Stromal cell of bone marrow (primary cell): Measurements from ENCODE around the gene CNTLN.

Source experiments
- DNase-seq: peaks from one replicate; pipeline ENCODE4 v3.0.0-alpha.2; 2012; ENCODE audit warnings: low read depth

The CNTLN gene, protein sequence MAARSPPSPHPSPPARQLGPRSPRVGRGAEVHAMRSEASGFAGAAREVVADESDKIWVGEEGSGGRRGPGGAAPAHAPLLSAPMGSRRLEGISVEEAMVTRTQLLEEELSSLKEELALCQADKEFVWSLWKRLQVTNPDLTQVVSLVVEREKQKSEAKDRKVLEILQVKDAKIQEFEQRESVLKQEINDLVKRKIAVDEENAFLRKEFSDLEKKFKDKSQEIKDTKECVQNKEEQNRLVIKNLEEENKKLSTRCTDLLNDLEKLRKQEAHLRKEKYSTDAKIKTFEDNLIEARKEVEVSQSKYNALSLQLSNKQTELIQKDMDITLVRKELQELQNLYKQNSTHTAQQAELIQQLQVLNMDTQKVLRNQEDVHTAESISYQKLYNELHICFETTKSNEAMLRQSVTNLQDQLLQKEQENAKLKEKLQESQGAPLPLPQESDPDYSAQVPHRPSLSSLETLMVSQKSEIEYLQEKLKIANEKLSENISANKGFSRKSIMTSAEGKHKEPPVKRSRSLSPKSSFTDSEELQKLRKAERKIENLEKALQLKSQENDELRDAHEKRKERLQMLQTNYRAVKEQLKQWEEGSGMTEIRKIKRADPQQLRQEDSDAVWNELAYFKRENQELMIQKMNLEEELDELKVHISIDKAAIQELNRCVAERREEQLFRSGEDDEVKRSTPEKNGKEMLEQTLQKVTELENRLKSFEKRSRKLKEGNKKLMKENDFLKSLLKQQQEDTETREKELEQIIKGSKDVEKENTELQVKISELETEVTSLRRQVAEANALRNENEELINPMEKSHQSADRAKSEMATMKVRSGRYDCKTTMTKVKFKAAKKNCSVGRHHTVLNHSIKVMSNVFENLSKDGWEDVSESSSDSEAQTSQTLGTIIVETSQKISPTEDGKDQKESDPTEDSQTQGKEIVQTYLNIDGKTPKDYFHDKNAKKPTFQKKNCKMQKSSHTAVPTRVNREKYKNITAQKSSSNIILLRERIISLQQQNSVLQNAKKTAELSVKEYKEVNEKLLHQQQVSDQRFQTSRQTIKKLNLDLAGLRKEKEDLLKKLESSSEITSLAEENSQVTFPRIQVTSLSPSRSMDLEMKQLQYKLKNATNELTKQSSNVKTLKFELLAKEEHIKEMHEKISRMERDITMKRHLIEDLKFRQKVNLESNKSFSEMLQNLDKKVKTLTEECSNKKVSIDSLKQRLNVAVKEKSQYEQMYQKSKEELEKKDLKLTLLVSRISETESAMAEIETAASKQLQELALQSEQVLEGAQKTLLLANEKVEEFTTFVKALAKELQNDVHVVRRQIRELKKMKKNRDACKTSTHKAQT (N-terminal part only)

DNA sequence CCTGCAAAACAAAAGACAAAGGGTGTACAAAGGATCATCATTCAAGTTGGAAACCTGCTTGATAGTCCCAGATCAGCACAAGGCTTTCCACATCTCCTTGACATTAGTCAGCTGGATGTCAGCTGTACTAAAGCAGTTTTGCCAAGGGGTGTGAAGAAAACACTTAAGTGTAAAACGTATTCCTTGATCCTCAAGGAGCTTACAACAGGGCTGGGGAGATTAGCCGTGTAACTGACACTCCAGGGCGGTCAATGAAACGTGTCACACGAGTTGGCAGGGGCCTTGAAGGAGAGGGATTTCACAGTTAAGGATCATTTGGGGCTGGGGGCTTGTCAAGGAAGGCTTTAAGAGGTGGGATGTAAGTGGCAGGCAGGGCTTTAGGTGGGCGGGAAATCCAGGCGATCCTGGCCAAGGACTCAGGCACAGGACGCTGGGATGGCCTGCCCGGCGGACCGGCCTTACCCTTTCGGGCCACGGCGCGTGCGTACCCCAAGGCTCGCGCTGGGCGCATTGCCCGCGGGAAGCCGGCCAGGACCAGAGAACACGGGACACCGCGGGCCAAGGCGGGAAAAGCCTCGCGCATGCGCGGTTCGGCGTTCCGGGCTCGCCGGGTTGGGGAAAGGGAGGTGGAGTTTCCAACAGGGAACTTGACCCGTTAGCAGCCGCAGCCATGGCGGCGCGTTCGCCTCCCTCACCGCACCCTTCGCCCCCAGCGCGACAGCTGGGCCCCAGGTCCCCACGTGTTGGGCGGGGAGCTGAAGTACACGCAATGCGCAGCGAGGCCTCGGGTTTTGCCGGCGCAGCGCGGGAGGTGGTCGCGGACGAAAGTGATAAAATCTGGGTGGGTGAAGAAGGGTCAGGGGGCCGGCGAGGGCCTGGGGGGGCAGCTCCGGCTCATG lies at the start of gene CNTLN:
Gene CNTLN, plus strand, starts transcription at position 645 of the 899 bp plus-strand sequence. Its CDS starts 26 bp downstream, at position 671.
- DNase-seq = peak; percentile 81

DNA sequence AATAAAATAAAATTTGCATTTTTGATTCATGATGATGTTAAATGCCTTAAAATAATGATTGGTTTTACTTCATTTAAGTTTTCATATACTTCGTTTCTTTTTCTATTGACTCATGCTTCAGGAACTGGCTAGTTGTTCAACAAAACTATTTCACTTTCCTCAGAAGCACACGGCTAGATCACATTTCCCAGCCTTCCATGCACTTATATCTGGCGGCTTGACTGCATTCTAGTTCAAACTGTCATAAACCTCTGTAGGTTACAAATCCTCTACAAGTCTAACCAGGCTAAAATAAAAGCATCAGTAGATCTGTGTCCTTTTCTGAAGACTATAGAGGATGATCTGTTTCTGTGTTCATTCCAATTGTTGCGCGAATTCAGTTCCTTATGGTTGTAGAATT lies 46.3 kb upstream of the CNTLN start:
- DNase-seq = no peak

DNA sequence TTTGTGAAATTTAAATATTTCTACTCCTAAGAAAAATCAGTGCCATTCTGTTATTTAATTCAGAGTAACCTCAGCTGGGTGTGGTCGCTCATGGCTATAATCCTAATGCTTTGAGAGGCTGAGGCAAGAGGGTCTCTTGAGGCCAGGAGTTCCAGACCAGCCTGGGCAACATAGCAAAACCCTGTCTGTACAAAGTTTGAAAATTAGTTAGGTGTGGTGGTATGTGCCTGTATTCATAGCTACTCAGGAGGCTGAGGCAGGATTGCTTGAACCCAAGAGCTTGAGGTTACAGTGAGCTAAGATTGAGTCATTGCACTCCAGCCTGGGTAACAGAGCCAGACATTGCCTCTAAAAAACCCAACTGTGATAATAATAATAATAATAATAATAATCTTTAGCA lies 44.8 kb upstream of the CNTLN start:
- DNase-seq = no peak

DNA sequence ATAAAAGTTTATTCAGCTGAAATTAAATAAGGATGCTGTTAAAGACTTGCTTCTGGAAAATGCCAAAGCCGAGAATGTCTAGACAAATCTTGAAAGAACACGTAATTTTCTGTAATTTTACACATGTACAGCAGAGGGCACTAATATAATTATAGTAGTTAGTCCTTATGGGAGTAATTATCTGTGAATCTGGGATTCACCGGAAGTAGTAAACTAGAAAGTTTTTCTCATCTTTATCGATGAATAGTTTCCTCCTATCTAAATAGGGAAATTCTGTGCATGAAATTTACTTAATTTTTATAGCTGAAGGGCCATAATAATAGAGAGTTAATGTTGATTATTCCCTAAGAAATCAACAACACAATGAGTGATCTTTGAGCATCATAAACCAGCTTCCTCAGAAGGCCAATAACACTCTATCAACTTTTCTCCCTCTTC lies 18.4 kb upstream of the CNTLN start:
- DNase-seq = no peak

DNA sequence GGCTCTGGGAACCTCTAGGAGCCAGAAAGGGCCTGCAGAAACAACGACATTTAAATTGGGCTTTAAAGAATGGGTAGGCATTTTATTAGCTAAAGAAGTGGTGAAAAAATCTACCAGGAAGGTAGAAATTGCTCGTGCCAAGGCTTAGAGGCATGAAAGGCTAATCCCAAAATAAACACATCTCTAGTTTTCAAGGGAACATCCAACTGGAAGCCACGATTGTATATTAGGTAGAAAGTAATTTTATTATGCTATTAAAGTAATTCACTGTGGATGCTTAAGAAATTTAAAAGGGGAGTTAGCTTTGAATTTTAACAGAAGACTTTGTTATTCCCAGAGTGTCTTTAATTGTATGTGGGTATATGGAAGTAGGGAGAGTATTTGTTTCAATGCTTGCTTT lies 17.5 kb upstream of the CNTLN start:
- no peak for DNase-seq

DNA sequence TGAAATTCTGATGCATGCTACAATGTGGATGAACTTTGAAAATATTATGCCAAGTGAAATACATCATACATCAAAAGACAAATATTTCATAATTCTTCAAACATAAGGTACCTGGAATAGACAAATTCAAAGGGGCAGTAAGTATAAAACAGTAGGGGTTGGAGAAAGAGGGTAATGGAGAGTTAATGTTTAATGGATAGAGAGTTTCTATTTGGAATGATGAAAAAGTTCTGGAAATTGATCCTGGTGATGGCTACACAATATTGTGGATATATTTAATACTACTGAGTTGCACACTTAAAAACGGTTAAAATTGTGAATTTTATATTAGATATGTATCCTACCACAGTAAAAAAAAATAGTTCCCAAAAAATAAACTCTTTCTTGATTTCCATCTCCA lies 14.6 kb upstream of the CNTLN start:
- DNase-seq = no peak

DNA sequence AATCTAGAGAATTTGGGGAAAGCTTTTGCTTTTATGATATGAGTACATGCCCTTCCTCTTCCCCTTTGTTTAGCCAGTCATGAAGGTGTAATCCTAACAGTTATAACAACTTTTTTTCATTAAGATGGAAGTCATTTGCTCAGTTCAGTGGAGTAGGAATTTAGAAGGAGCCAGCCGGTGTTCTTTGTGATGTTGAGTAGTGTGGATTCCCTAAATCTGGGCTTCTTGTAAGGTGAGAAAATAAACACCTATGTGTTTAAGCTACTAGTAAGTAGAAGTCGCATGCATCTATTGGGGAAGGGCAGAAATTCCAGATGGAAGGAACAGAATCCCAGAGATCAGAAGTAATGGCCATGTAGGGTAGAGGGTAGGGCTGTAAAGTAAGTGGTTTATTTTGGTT lies 13.6 kb upstream of the CNTLN start:
- DNase-seq = no peak

DNA sequence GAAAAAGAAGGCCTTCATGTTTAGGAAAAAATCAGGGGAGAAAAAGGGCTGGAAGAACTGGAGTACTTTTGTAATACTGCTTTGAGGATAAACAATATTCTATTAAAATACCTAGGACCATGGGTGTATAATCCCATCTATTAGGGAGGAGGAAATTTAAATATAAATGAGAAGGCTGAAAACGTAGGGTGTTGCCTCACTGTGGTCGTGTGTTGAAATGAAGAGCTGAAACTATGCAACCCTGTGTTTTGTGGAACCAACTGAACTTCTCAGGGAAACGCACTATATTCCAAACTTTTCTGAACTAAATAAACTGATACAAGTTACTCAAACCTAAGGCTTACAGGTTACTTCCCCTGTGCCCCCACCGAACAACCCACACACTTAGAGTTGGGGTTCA lies 4.5 kb upstream of the CNTLN start:
- DNase-seq = no peak

DNA sequence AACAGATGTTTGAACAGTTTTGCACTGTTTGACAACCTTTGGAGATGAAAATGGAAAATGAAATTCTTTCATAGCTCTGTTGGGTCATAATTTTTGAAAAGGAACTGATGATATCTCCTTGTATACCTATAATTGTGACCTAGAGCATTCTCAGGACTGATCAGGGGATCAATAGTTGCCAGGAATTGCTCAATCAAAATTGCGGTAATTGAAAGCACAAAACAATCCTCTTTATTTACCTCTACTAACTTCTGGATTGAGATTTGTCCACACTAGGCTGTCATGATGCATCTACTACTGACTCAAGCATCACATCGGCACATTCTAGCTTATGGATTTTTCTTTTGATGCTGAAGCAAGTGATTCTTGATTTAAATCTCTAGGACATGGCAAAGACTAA lies 4.1 kb upstream of the CNTLN start:
- DNase-seq = no peak

DNA sequence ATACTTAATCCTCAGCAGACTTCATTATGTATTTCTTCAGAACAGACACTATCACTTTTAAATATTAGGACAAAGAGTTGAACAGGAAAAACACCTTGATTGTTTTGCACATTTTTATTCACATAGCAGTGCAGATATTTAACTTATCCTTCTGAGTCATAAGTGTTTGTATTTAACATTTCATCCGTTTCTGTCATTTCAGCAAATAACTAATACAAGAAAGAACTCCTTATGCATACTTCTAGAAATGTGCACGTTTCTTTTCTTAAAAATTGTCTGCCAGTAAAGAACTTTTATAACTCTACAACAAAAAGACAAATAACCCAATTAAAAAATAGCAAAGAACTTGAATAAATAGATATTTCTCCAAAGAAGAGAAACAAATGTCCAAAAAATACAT lies 3.3 kb upstream of the CNTLN start:
- DNase-seq = no peak

DNA sequence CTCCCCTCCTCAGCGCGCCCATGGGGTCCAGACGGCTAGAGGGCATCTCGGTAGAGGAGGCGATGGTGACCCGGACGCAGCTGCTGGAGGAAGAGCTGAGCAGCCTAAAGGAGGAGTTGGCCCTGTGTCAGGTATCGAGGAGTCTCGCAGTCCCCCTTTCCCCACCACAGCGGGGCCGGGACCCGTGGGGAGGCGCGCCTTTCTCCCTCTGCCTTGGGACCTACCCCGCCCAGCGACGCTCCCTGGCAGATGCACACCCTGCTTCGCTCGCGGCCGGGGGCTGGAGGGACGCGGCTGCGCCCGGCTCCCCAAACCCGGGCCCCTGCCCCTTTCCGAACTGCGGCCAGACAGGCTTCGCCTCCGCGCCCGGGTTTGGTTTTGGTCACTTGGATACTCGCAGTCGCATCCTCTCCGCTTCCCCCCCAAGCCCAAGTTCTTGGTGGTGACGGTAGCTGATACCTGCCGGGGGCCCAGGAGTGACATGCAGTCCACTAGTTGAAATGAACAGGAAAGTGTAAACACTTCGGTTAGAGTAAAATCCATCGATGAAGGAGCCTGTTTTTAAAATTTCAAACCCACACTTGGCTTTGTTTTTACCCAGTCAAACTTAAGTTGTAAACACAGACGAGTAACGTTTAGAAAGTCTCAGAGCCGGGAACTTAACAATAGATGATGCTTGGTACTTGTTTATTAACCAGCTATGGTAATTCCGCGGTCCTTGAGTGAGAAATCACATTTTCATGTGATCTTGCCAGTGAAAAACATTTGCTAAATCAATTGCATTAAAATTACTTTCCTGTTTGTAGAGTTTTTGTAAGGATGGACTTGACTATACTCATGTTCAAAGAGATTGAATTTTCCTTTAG lies 688 bp downstream of the CNTLN start:
- DNase-seq = no peak

DNA sequence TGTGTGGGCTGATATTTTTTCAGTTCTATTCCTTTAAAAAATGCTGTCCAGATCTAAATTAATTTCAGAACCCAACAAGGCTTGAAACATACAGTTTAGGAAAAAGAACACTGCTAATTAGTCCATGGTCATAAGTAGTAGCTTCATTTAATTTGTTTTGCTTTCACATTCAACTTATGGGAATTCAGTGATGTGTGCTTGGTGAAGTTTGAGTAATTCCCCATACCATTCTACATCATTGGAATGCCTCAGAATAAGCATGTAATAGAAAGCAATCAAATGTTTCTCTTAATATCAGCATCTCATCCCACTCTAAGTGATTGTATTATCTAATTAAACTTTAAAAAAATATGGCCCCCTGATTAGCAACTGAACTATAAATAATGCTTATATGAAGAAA lies 2.7 kb downstream of the CNTLN start:
- DNase-seq = no peak

DNA sequence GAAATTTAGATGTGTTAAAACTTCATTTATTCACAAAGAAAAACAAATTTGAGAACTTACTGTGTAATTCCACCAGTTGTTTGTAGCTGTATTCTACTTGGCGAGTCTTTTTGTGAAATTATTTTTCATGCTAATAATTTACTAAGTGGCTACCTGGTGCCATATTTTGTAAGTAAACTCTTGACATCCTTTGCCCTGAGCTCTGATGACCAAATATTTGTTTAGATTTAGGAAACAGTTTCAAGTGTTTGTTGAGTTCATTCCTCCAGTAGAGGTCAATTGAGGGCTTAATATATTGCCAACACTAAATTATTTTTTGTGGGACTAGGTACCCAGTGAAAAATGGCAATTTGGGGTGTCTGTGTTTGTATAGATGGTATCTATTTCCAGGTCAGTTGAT lies 3.7 kb downstream of the CNTLN start:
- no peak for DNase-seq

DNA sequence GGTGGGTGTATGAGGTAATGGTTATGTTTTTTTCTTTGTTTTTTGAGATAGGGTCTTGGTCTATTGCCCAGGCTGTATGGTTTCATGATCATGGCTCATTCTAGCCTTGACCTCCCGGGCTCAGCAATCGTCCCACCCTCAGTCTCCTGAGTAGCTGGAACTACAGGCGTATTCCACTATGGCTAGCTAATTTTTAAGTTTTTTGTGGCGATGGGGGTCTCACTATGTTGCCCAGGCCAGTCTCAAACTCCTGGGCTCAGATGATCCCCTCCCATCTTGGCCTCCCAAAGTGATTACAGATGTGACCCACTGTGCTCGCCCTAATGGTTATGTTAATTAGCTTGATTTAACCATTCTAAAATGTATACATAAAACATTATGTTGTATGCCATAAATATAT lies 5.6 kb downstream of the CNTLN start:
- DNase-seq = no peak

DNA sequence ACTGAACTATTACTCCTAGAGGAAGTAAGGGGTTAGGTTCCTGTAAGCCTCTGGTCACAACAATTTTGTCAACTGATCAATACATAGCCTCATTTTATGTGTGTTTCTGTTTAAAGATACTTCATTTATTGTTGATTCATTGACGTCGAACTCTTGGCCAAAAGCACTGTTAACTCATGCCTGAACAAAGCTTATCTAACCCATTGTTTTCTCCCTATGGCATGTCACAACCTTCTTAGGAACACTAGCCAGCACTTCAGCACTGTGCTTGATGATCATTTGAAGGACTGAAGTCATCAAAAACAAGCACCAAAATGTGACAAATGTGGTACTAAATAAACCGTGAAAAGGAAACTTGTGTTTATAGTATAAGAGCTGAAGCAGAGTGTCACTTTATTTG lies 13.5 kb downstream of the CNTLN start:
- no peak for DNase-seq

DNA sequence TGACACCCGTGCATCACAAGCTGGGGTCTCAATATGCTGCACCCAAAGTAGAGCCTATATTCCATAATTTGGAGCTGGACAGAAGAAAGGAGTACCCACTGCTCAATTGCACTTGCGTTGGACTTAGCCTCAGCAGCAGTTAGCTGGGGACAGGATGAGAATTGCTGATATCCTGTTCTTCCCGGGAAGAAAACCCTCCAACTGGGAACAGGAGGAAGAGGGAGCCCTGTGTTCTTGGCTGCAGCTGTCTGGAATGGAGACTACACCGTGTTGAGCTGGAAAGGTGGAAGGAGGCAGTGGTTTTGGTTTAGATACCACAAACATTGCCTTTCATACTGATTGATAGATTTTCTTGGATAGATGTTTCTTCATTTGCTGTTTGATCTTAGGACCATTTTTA lies 24.6 kb downstream of the CNTLN start:
- no peak for DNase-seq

DNA sequence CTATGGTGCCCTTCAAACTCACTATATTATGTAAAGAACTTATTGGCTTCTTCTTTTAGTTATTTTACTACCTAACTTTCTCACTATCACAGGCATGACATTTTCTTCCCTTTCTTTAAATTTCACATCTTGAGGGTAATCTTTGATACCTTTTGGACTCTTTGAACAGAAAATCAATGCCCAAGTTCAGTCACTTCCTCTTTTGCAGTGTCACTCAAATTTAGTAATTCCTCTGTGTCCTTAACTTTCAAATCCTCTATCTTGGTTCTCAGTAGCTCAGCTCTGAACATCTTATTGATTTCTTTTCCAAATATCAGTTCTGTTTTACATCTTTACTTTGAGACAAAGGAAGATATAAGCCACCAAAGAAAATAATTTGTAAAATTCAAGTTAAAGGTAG lies 25.5 kb downstream of the CNTLN start:
- DNase-seq = no peak

DNA sequence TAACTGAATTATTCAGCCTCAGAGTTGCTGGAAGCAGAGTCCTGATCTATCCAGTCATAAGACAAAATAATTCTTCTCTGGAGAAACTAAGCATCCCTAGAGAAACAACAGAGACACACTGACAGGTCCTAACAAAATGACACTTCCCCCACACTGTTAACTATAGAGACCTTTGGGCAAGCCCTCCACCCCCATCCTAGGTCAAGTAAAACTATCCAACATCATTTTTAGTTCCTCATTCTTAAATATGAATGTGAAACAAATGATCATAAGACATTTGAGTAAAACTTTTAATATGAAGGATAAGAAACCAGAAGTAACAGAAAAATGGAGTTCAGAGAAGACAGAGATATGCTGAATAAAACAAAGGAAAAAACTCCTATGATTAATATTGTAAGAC lies 30.9 kb downstream of the CNTLN start:
- no peak for DNase-seq

DNA sequence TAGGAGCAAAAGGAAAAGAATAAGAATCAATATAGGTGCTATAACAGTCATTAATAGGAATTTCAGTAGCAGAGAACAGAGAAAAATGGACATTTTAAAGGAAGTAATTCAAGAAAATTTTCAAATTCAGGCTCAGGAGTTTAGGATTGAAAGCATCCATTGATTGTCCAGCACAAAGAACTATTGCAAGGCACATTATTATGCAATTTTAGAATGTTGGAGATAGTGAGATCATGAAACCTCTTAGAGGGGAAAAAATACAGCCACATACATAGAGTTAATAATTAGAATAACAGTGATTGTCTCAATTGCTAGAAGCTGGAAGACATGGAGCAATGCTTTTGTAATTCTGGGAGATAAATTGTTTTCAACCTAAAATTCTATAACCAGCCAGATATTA lies 31.5 kb downstream of the CNTLN start:
- DNase-seq = no peak
